MG63 (cell line): Measurements from ENCODE around the gene ZNF132. TPM values are rescaled to one million over a fixed set of nuclear protein-coding genes. Genes with fewer than 3 reads are reported as not detected.

Experiments used
- DNase-seq: peaks from one replicate; pipeline ENCODE4 v3.0.0-alpha.2; 2020
- H3K27me3 ChIP-seq: fragments of 250-450 bp; sonication (Bioruptor Pico); 2 replicates; pipeline ENCODE4 v1.5.1; 2020; ENCODE audit warnings: mild to moderate bottlenecking, moderate library complexity
- H3K36me3 ChIP-seq: fragments of 250-450 bp; sonication (Bioruptor Pico); 2 replicates; pipeline ENCODE4 v1.5.1; 2020; ENCODE audit warnings: mild to moderate bottlenecking, moderate library complexity
- H3K4me3 ChIP-seq: fragments of 250-450 bp; sonication (Bioruptor Pico); 2 replicates; pipeline ENCODE4 v1.5.1; 2020; ENCODE audit warnings: mild to moderate bottlenecking, moderate library complexity
- H3K9me3 ChIP-seq: fragments of 250-450 bp; sonication (Bioruptor Pico); 2 replicates; pipeline ENCODE4 v1.5.1; 2020; ENCODE audit warnings: mild to moderate bottlenecking, moderate library complexity
- total RNA-seq: library from RNA; depleted of rRNA; stranded (reverse); fragments of >200 nt; shearing (Covaris generic); gene quantifications from 2 replicates; pipeline ENCODE4 v1.2.3, GENCODE V29; 2014; ENCODE audit warnings: low replicate concordance

The ZNF132 gene
- total RNA-seq, 1 experiment from 2014 or later = not detected

DNA sequence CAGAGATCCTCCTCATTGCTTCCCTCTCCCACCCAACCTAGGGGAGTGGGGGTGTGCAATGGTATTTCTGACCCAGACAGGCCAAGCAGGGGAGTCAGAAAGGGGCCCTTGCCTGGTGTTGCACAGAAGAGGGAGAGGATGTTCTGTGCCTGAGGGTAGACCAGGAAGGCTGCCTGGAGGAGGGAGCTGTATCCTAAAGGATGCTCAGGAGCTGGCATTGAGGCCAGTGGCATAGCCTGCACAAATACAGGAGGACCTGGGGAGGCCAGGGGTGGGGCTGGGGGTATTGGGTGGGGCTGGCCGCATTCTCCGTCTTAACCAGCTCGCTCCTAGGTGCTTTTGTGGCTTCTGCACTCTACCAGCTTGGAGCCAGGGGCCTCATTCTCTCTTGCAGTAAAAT, 40.0 kb downstream of the ZNF132 start:
- Histone ChIP-seq H3K36me3 (peaks cover 12% of the 10 kb centered on the region), H3K9me3 (no peaks in the 10 kb centered on the region), H3K4me3 (no peak overlapping the region), H3K27me3 (no peaks in the 10 kb centered on the region)
- DNase-seq = no peak

DNA sequence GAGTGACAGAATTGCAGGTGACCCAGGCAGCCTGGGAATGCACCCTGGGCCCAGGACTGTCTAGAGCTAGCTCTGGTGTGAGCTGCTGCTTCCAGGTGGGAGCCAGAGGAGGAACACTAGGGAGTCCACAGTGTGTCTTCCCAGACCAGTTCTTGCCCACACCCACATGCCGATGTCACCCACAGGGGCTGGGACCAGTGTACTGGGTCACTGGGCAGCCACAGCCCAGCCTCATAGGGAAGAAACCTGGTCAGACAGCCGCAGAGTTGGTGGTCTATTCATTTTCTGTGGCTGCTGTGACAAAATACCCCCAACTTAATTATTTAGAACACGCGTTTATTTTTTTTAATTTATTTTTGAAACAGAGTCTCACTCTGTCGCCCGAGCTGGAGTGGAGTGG, 41.4 kb downstream of the ZNF132 start:
- DNase-seq = no peak
- no peak overlapping the region for H3K4me3 ChIP-seq
- no peaks in the 10 kb centered on the region for H3K9me3 ChIP-seq
- H3K27me3 ChIP-seq = no peaks in the 10 kb centered on the region
- peaks cover 25% of the 10 kb centered on the region for H3K36me3 ChIP-seq

DNA sequence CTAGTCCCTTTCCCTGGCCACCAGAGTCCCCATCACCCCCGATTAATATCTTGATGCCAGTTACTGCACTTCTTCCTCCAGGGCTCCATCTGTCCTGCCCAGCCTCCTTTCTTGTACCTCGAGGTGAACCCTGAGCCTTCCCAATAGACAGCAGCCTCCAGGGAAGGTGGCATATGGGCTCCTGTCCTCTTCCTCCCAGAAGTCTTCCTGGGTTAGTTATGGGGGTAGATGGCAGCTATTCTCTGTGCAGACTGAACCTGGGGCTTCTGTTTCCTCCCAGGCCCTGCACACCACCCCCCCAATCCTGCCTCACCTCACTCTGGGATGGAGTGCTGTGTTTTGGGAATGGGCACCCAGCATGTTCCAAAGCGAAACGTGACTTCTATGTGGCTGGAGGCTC, 41.9 kb downstream of the ZNF132 start:
- H3K4me3 ChIP-seq = no peak overlapping the region
- no peaks in the 10 kb centered on the region for H3K9me3 ChIP-seq
- no peak for DNase-seq
- H3K36me3 ChIP-seq = peaks cover 30% of the 10 kb centered on the region
- H3K27me3 ChIP-seq = no peaks in the 10 kb centered on the region

DNA sequence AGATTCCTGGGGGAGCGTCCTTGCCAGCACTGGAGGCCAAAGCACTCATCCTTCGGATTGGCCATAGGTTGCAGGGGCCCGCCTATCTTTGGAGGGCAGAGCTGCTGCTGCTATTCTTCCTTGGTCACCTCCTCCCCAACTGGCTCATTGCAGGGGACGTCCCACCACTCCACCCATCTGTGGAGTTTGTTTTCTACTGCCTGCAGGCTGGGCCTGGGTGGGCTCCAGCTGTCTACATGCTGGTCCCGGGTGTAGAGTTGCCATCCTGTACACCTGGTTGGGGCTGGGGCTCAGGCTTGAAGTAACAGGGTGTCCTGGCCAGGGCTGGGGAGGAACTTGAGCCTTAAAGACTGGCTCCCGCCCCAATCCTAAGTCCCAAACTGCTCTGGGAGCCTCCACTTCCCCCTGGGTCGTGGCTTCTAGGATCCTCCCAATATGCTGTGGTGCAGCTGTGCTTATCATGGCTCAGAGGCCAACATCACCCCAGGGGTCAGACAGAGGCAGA, 42.4 kb downstream of the ZNF132 start:
- no peak for DNase-seq
- Histone ChIP-seq H3K9me3 (no peaks in the 10 kb centered on the region), H3K36me3 (peaks cover 35% of the 10 kb centered on the region), H3K27me3 (no peaks in the 10 kb centered on the region), H3K4me3 (no peak overlapping the region)

DNA sequence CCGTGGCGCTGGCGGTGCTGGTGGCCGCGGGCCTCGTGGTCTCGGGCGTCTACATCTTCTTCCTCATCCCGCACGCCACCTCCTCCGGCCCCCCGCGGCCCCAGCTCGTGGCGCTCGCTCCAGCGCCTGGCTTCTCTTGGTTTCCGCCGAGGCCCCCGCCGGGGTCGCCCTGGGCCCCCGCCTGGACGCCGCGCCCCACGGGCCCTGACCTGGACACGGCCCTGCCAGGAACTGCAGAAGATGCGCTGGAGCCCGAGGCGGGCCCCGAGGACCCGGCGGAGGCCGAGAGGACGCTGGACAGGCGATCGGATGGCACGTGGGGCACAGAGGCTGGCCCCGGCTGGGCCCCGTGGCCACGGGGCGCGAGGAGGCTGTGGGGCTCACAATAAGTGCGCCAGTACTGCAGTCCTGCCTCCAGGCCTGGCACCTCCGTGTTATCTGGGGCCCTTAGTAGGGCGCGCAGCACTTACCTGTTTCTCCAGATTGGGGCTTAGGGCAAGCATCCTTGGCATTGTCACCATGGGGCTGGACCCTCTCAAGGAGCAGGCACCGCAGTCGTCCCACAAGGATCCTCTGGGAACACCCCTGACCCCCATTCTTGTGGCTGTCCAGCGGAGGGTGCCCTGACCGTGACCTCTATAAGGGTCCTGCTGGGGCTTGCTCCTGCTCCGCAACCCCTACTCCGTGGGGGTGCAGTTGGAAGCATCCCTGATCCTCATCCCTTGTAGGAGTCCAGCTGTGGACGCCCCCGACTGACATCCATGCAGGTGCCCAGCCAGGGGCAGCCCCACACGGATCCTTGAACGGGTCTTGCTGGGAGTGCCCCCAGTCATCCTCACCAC, 43.0 kb downstream of the ZNF132 start:
- Histone ChIP-seq H3K27me3 (no peaks in the 10 kb centered on the region), H3K9me3 (no peaks in the 10 kb centered on the region), H3K4me3 (no peak overlapping the region), H3K36me3 (peaks cover 42% of the 10 kb centered on the region)
- no peak for DNase-seq

DNA sequence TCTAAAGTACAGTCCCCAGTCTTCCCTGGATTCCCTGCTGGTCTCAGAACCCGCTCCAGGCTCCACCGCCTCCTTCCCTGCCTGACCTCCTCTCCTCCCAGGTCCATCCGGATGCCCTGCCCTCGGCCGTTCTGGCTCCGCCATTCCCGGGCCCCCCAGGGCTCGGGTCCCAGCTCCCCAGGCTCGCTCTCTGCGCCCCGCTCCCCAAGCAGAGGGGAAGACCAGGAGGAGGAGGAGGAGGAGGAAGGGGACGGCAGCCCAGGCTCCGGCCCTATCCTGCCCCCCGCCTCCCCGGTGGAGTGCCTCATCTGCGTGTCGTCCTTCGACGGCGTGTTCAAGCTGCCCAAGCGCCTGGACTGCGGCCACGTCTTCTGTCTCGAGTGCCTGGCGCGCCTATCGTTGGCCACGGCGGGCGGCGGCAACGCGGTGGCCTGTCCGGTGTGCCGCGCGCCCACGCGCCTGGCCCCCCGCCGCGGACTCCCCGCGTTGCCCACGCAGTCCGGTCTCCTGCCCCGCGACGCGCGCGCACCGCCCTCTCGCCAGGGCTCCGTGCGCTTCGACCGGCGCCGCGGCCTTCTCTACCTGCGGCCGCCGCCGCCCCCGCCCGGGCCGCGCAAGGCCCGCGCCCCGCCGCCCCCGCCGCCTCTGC, 43.9 kb downstream of the ZNF132 start:
- H3K27me3 ChIP-seq = no peaks in the 10 kb centered on the region
- no peak for DNase-seq
- H3K9me3 ChIP-seq = no peaks in the 10 kb centered on the region
- no peak overlapping the region for H3K4me3 ChIP-seq
- H3K36me3 ChIP-seq = peaks cover 50% of the 10 kb centered on the region

DNA sequence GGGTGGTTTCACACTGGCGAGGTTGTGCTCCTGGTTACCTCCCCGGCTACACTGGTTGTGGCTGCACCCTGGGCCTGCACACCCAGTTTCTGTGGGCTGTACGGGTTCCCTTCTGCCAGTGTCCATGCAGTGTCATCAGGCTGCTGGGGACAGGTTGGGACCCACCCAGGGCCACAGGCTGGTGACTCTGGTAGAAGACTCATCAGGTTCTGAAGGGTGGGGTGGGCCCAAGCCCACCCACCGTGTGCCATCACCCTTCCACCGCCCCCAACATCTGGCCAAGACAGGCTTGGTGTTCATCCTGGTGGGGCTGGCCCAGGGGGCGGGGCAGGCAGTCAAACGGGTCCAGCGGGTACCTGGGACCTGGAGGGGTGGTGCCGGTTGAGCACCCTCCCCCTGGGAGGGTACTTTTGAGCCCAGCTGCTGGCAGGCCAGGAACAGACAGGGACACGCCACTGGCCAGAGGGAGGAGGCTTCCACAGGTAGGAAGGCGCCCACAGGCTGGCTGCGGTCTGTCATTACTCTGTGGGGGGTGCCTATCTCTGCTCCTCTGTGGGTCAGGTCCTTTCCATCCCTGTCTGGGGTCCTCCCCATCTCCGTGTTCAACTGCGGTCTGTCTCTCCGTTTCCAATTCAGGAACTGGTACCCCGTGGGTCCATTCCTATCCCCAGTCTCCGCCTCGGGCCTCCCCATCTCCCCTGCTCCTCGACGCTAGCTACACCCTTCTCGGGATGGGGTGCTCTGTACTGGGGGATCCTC, 44.6 kb downstream of the ZNF132 start, which contains the start of gene RNF225:
TSS of gene RNF225 (plus strand) at position 437 of the 759 bp plus-strand sequence. CDS start 434 bp downstream, outside the sequence.
- Histone ChIP-seq H3K4me3 (no peak within 1 kb of the TSS), H3K36me3 (peaks cover 57% of the 10 kb centered on the region), H3K9me3 (no peaks in the 10 kb centered on the region), H3K27me3 (no peaks in the 10 kb centered on the region)
- DNase-seq = no peak

DNA sequence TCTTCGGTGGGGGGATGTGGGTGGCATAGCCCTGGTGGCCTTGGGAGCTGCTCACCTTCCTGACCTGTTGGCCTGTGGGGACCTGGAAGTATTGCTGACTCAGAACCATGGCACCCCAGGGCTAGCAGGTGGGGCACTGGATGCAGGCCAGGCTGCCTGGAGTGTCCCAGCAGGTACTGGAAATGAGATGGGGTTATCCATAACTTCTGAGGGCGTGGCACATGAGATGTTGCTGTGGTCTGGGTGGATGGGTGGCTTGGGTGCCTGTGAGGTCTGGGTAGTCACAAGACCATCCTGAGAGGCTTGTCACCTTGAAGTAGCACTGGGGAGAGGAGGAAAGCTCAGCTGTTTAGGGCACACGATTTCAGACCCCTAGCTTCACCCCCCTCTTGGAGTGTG, 45.1 kb downstream of the ZNF132 start:
- no peaks in the 10 kb centered on the region for H3K27me3 ChIP-seq
- no peaks in the 10 kb centered on the region for H3K9me3 ChIP-seq
- no peak overlapping the region for H3K4me3 ChIP-seq
- H3K36me3 ChIP-seq = peaks cover 63% of the 10 kb centered on the region
- DNase-seq = no peak

DNA sequence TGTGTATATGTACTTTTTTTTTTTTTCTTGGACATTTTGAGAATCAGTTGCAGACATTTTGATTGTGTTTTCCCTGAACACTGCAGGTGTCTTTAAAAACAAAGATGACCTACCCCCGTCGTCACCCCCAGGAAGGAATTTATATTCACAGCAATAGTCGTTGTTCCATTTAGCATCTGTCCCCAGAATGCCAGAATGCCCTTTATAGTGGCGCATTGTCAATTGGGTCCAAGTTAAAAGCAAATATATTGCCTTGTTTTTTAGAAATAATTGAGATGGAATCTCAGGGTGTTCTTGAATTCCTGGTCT, 46.3 kb downstream of the ZNF132 start:
- Histone ChIP-seq H3K36me3 (peaks cover 74% of the 10 kb centered on the region), H3K27me3 (no peaks in the 10 kb centered on the region), H3K4me3 (no peak overlapping the region), H3K9me3 (no peaks in the 10 kb centered on the region)
- DNase-seq = no peak

DNA sequence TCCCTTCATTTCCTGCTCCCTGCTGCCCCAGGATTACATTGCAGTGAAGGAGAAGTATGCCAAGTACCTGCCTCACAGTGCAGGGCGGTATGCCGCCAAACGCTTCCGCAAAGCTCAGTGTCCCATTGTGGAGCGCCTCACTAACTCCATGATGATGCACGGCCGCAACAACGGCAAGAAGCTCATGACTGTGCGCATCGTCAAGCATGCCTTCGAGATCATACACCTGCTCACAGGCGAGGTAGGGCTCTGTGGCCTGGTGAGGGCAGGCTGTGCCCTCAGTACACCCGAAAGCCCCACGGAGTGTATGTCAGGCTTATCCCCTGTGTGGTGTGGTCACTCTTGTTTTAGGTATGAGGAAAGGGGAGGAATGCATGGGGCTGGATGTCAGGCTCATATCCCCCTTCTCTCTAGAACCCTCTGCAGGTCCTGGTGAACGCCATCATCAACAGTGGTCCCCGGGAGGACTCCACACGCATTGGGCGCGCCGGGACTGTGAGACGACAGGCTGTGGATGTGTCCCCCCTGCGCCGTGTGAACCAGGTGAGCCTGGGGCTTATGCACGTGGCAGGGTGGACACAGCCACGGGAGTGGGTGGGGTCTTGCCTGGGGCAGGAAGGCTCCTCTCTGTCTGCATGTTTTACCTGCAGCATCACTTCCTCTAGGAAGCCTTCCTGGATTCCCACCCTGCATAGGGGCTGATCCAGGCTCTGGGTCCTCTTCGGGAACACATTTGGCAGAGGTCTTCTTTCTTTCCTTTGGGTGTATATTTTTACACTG, 46.8 kb downstream of the ZNF132 start:
- no peak overlapping the region for H3K4me3 ChIP-seq
- H3K27me3 ChIP-seq = no peaks in the 10 kb centered on the region
- peaks cover 78% of the 10 kb centered on the region for H3K36me3 ChIP-seq
- no peaks in the 10 kb centered on the region for H3K9me3 ChIP-seq
- no peak for DNase-seq

DNA sequence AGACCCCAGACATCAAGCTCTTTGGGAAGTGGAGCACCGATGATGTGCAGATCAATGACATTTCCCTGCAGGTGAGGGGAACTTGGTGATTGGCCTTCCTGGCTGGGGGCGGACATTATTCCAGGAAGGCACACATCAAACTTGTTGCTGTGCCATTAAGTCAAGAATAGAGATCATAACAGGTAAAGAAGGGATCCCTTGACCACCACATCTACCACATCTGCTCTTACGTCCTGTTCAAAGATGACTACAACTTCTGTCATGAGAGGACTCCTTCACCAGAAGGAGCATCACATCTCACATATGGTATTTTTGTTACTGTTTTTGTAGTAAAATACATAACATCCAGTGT, 51.8 kb downstream of the ZNF132 start:
- Histone ChIP-seq H3K9me3 (no peaks in the 10 kb centered on the region), H3K27me3 (no peaks in the 10 kb centered on the region), H3K4me3 (peak overlapping the region; percentile 97), H3K36me3 (peaks cover 59% of the 10 kb centered on the region)
- no peak for DNase-seq

DNA sequence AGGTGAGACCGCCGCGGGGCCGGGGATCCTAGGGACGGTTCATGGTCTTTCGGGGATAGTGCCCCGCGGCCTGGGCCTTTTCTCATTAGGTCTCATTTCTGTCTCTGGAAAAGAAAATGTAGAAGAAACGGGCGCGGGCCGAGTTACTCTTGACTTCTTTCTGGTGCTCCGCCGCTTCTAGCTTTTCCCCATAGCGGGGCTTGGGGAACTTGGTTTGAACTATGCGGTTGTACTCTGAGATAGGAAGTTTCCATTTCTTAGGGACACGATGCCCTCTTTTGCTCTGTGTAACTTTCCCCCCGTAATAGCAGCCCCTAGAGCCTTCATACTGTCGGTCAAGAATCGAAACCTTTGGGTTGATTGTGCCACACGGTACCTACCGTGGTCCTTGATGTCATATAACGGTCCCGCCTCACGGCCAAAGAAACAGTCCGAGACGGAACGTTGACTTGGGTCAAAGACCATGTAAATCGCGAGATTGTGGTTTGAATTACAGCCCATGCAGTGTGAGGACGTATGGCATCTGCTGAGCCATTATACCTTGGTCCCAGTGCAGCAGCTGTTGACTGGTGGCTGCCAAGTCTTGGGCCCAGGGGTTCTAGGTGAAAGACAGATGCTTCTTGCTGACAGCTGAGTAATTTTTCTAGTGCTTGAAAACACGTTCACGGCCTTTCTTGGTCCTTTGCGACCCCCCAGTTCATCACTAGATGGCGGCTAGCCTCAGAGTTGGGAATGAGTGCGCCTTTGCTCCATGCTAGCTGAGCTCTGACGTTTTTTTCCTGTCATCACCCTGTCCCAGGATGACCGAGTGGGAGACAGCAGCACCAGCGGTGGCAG, 52.4 kb downstream of the ZNF132 start:
- no peak for DNase-seq
- H3K36me3 ChIP-seq = peaks cover 56% of the 10 kb centered on the region
- no peaks in the 10 kb centered on the region for H3K9me3 ChIP-seq
- no peaks in the 10 kb centered on the region for H3K27me3 ChIP-seq
- H3K4me3 ChIP-seq = peak overlapping the region; percentile 97

DNA sequence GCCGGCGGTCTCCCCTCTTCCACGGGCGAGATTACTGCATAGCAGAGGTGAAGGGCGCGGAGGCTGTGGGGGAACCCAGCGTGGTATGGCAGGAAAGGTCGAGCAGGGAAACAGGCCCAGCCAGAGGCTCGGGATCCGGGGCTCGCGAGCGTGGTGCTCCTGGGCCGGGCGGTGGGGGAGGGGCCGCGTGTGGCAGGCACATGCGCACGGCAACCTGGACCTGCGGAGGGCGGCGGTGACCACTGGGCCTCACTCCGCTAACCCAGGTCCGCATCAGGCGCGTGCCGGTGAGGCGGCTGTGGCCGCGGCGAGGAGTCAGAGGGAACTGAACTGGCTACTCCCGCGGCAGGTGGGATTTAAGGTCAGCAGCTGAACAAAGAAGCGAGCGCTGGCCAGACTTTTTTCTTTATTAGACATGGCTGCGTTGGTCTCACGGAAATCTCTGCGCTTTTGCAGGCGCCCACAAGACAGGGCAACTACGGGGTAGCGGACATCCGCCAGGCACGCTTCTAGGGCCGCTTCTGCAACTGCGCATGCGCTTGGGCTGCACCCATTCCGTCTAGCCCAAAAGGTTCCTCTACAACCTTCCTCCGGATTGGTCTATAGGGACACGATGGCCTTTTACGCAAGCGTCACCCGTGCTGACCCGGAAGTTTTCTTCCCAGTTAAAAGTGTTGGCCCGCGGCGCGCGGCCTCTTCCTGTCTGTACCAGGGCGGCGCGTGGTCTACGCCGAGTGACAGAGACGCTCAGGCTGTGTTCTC, 53.2 kb downstream of the ZNF132 start, which contains the start of gene RPS5:
TSS of gene RPS5 (plus strand) at position 694 of the 762 bp plus-strand sequence. CDS start 869 bp downstream, outside the sequence.
- Histone ChIP-seq H3K36me3 (peaks cover 48% of the 10 kb centered on the region), H3K27me3 (no peaks in the 10 kb centered on the region), H3K9me3 (no peaks in the 10 kb centered on the region), H3K4me3 (peak within 1 kb of the TSS; percentile 97)
- DNase-seq = peak; percentile 98

DNA sequence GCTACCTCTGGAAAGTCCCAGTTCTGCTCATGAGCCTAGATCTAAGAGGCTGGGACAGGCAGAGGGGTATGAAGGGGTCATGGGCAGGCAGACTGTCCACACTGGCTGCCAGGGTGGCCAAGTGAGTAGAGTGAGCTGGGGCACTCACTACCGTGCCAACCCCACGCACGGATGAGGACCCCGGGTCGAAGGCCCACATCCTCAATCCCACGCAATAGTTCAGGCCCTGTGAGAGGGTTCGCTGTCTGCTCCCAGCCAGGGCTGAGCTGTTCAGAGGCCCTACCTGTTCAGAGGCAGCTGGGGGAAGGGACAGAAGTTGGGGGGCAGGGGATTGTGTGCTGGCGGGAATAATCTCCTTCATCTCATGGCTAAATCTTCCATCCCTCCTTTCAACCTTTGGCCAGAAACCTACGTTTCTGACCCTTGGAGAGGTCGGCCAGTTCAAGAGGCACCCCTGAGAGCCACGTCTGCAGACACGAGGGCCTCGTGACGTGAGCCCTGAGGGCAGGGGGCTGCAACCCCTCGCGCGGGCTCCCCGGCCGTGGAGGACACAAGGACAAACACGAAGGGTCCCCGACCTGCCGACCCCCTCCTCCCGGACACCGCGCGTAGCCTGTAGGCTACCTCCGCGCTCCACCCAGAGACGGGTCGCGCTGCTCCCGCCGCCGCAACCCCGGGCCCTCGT, 53.9 kb downstream of the ZNF132 start:
- Histone ChIP-seq H3K36me3 (peaks cover 40% of the 10 kb centered on the region), H3K27me3 (no peaks in the 10 kb centered on the region), H3K4me3 (peak overlapping the region; percentile 97), H3K9me3 (no peaks in the 10 kb centered on the region)
- no peak for DNase-seq
